GM23248 (cell line): Measurements from ENCODE around the gene NSUN3. TPM values are rescaled to one million over a fixed set of nuclear protein-coding genes. Genes with fewer than 3 reads are reported as not detected.

Experiments
- DNase-seq: peaks from one replicate; pipeline ENCODE4 v3.0.0-alpha.2; 2015
- H2AFZ ChIP-seq: fragments of 200-600 bp; sonication (generic); 2 replicates; pipeline ENCODE4 v1.6.1; 2016; ENCODE audit warnings: antibody characterized with exemption
- H3F3A ChIP-seq: fragments of 200-600 bp; sonication (generic); 2 replicates; pipeline ENCODE4 v1.6.1; 2016; ENCODE audit warnings: mild to moderate bottlenecking, antibody characterized with exemption, mixed run types; ENCODE audit not compliant: insufficient read depth
- H3K27ac ChIP-seq: fragments of 200-600 bp; sonication (generic); 2 replicates; pipeline ENCODE4 v1.5.1; 2016; ENCODE audit warnings: mild to moderate bottlenecking
- H3K27me3 ChIP-seq: fragments of 200-600 bp; sonication (generic); replicated peaks from 2 replicates; pipeline ENCODE4 v1.6.1; 2016; ENCODE audit warnings: mild to moderate bottlenecking; ENCODE audit not compliant: insufficient read depth
- H3K36me3 ChIP-seq: fragments of 200-600 bp; sonication (generic); 2 replicates; pipeline ENCODE4 v1.6.1; 2016; ENCODE audit warnings: low read depth, mild to moderate bottlenecking
- H3K4me1 ChIP-seq: fragments of 200-600 bp; sonication (generic); 2 replicates; pipeline ENCODE4 v1.6.1; 2016; ENCODE audit warnings: mild to moderate bottlenecking; ENCODE audit not compliant: insufficient read depth
- H3K4me2 ChIP-seq: fragments of 200-600 bp; sonication (generic); one replicate; pipeline ENCODE4 v1.6.1; 2016; ENCODE audit warnings: mild to moderate bottlenecking; ENCODE audit not compliant: unreplicated experiment
- H3K4me3 ChIP-seq: fragments of 200-600 bp; sonication (generic); 2 replicates; pipeline ENCODE4 v1.5.1; 2016; ENCODE audit warnings: mild to moderate bottlenecking
- H3K79me2 ChIP-seq: fragments of 200-600 bp; sonication (generic); 2 replicates; pipeline ENCODE4 v1.6.1; 2016; ENCODE audit warnings: mild to moderate bottlenecking; ENCODE audit not compliant: insufficient read depth
- H3K9ac ChIP-seq: fragments of 200-600 bp; sonication (generic); 2 replicates; pipeline ENCODE4 v1.6.1; 2016; ENCODE audit warnings: mild to moderate bottlenecking
- H3K9me2 ChIP-seq: fragments of 200-600 bp; sonication (generic); 2 replicates; pipeline ENCODE4 v1.6.1; 2016; ENCODE audit warnings: mixed run types, mild to moderate bottlenecking, moderate library complexity; ENCODE audit not compliant: insufficient read depth
- H3K9me3 ChIP-seq: fragments of 200-600 bp; sonication (generic); one replicate; pipeline ENCODE4 v1.6.1; 2017; ENCODE audit warnings: low read depth
- H4K20me1 ChIP-seq: fragments of 200-600 bp; sonication (generic); 2 replicates; pipeline ENCODE4 v1.6.0; 2016; ENCODE audit not compliant: insufficient read depth
- EZH2 ChIP-seq: fragments of 200-600 bp; sonication (generic); IDR thresholded peaks from 2 replicates; pipeline ENCODE4 v1.6.1; 2018; ENCODE audit warnings: antibody characterized with exemption, mild to moderate bottlenecking; ENCODE audit not compliant: insufficient read depth, poor library complexity, severe bottlenecking
- EZH2phosphoT487 ChIP-seq: fragments of 200-600 bp; sonication (generic); IDR thresholded peaks from 2 replicates; pipeline ENCODE4 v1.6.1; 2018; ENCODE audit warnings: antibody characterized with exemption, moderate library complexity, mild to moderate bottlenecking, low read depth; ENCODE audit not compliant: insufficient read depth
- WGBS, 2 experiments: methylation state at CpG; one replicate each; pipeline ENCODE4 v1.1.6; 2015 to 2017; ENCODE audit warnings: low lambda C conversion rate in 2 of 2, low coverage in 1 of 2; ENCODE audit errors: missing lambda C conversion rate in 2 of 2; 5-methylcytosine and 5-hydroxymethylcytosine counted together
- in situ Hi-C: fragments of 300-500 bp; cut with MboI; formaldehyde crosslinking; loops from 2 replicates; pipeline ENCODE4 v1.15.0; 2020
- polyA plus RNA-seq: library from polyadenylated mRNA; unstranded; fragments of >200 nt; fragmentation: Nextera tagmentation; extraction: Ambion mirVana; gene quantifications from 2 replicates; pipeline ENCODE4 v1.2.1, GENCODE V29; 2016
- total RNA-seq: library from RNA; depleted of rRNA; stranded (reverse); fragments of >200 nt; shearing (Covaris generic); gene quantifications from 2 replicates; pipeline ENCODE4 v1.2.3, GENCODE V29; 2014

The NSUN3 gene
- total and polyA plus RNA-seq, 2 experiments from 2014 or later: 4.8 to 22.4 TPM

DNA sequence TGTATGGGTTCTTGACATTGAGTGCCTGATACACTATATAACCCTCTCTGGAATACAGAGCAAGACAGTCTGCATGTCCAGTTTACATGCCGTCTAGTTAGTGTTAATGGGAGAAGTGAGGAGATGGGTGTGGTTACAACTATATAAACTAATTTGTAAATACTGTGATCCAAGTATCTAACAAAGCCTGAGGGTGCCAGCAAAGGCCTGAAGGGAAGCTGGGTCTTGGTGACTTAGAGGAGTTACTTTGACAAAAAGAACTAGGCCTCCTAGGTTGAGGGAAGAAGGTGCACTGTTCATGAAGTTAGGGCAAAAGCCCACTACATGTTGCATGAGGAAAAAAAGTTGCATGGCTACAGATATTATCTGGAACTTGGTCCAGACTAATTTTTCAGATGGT is 2.3 kb downstream of the NSUN3 start:
- Histone ChIP-seq H4K20me1 (no peaks in the 10 kb centered on the region), H3F3A (peaks cover 17% of the 10 kb centered on the region), H3K4me3 (no peak overlapping the region), H3K4me1 (peaks cover 7% of the 10 kb centered on the region), H3K9me3 (no peaks in the 10 kb centered on the region), H3K9me2 (no peaks in the 10 kb centered on the region), H3K36me3 (no peaks in the 10 kb centered on the region), H3K79me2 (peaks cover 31% of the 10 kb centered on the region), H3K27ac (no peak overlapping the region), H3K9ac (peak overlapping the region; percentile 8; the same call in 1 of the 2 replicates), H2AFZ (no peak overlapping the region), H3K27me3 (no peaks in the 10 kb centered on the region), H3K4me2 (no peak overlapping the region)
- TF ChIP-seq EZH2phosphoT487 (no peak), EZH2 (no peak)
- no peak for DNase-seq
- in situ Hi-C loops: no loop called here
- 52 to 53% methylated on average over 1 of the region's 1 CpG for WGBS, 2 experiments

DNA sequence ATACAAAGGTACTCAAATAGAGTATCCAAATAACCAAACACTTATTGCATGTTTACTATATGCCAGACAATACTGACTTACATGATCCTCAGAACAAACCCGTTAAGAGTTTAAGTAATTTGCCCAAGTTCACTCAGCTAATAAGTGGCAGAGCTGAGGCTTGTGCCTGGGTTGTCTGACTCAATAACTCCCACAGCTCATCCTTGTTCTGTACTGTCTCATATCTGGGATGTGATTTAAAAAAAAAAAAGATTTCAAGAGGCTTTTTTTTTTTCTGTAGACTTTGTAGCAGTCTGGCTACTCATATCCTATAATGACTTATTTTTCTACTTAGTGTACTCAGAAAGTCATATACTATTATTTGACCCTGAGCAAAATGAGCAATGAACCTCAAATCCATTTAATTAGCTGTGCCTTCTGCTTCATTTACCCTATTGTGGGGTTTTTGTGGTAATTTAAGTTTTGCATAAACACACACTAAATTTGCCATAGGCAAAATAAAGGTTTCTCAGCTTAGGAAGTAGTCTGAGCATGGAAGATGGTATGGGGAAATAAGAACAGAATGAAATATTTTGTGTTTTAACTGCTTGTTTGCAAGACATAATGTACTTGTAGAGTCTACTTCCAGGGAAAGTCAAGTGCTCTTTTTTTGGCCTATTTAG is 3.1 kb downstream of the NSUN3 start:
- Histone ChIP-seq H3K9ac (peak overlapping the region; percentile 8; the same call in 1 of the 2 replicates), H3K4me3 (no peak overlapping the region), H3K79me2 (peaks cover 40% of the 10 kb centered on the region), H3K4me1 (peaks cover 7% of the 10 kb centered on the region), H3K27me3 (no peaks in the 10 kb centered on the region), H3K9me3 (no peaks in the 10 kb centered on the region), H3K4me2 (no peak overlapping the region), H3F3A (peaks cover 17% of the 10 kb centered on the region), H3K27ac (no peak overlapping the region), H3K9me2 (no peaks in the 10 kb centered on the region), H2AFZ (no peak overlapping the region), H3K36me3 (no peaks in the 10 kb centered on the region), H4K20me1 (no peaks in the 10 kb centered on the region)
- WGBS, 2 experiments: 91 to 100% methylated on average over 1 of the region's 1 CpG
- DNase-seq: peak; percentile 17
- in situ Hi-C loops: no loop called here
- TF ChIP-seq EZH2phosphoT487 (no peak), EZH2 (no peak)

DNA sequence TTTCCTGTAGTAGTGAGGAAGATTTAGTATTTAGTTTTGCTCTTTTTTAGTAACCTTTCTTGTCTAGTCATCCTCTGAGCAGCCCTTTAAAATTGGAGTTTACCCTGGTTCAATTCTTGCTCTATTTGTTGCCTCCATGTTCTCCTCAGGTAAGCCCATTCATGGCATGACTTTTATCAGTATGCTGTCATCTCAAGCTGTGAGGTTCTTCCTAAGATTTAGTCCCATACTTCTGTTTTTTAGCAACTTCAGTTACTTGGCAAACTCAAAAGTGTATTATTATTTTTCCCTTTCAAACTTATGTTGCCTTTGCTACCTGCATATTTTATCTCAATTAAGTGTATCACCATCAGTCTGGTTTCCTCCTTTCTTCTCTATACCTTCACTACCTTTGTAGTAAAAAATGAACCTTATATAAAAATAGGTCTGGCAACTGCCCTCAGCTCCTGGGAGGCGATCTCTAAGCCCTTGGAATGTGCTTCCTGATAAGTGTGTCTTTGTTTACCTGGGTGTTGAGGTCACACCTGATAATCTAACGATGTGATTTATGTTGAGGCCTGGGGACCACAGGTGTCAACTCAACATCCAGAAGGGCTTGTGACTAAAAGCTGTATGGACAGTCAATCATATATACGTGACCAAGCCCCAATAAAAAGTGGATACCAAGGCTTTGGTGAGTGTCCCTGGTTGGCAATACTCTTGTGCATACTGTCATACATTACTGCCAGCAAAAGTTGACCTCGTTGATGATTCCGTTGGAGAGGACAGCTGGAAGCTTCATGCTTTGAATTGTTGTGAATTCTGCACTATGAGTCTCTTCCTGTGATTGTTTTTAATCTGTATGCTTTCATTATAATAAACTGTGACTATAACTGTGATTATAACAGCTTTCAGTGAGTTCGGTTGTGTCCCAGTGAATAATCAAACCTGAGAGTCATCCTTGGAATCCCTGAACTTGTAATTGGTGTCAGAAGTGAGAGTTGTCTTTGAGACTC is 3.9 kb downstream of the NSUN3 start:
- H3K4me2 ChIP-seq: no peak overlapping the region
- in situ Hi-C loops: no loop called here
- TF ChIP-seq EZH2phosphoT487 (no peak), EZH2 (no peak)

DNA sequence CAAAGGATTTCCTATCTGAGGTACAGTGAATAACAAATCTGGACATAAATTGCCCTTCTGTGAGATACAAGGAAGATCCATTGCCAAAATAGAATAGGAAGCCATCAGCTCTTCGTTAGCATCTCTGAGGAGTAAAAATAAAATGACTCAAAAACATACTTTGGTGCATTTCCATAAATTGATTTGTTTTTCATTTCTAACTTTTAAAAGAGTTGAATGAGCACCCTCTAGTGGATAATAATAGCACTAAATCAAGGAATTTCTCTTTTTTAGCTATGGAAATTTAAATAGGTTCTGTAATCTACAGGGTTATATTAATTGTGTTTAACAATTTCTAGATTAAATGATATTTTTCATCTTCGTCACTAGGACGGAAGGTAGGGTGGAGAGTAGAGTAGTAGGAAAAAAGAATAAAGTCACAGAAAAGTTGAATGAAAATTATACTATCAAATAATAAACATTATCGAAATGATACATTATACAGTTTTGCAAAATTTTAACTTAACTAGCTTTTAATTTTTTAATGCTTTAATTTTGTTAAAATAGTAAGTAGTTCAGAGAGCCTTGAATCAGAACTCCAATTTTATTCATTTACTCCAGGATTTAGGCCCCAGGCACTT is 6.4 kb downstream of the NSUN3 start:
- Histone ChIP-seq H3K36me3 (no peaks in the 10 kb centered on the region), H3K27me3 (no peaks in the 10 kb centered on the region), H4K20me1 (no peaks in the 10 kb centered on the region), H3K4me1 (peaks cover 2% of the 10 kb centered on the region), H3K27ac (peak overlapping the region; percentile 7; the same call in 1 of the 2 replicates), H3K9ac (no peak overlapping the region; the same call in 1 of the 2 replicates), H3K4me3 (no peak overlapping the region), H3K79me2 (peaks cover 60% of the 10 kb centered on the region), H3K9me3 (no peaks in the 10 kb centered on the region), H3K9me2 (no peaks in the 10 kb centered on the region), H2AFZ (peak overlapping the region; percentile 65), H3K4me2 (no peak overlapping the region), H3F3A (no peaks in the 10 kb centered on the region)
- WGBS, 2 experiments: 19 to 21% methylated on average over 4 of the region's 4 CpGs
- in situ Hi-C loops: no loop called here
- TF ChIP-seq EZH2phosphoT487 (no peak), EZH2 (no peak)
- DNase-seq: peak; percentile 67

More for the DNA sequence above, 3.9 kb downstream of the NSUN3 start:
- Histone ChIP-seq H2AFZ (no peak overlapping the region), H3K27me3 (no peaks in the 10 kb centered on the region), H4K20me1 (no peaks in the 10 kb centered on the region), H3K79me2 (peaks cover 46% of the 10 kb centered on the region), H3K36me3 (no peaks in the 10 kb centered on the region), H3K4me1 (peaks cover 7% of the 10 kb centered on the region), H3K4me3 (no peak overlapping the region), H3K27ac (no peak overlapping the region), H3K9me2 (no peaks in the 10 kb centered on the region), H3K9me3 (no peaks in the 10 kb centered on the region), H3K9ac (no peak overlapping the region), H3F3A (peaks cover 16% of the 10 kb centered on the region)
- DNase-seq: no peak
- WGBS, 2 experiments: 90 to 94% methylated on average over 6 of the region's 6 CpGs
